AG04450 (cell line): ENCODE results near the gene CCDC69. TPM values are rescaled to one million over a fixed set of nuclear protein-coding genes. Genes with fewer than 3 reads are reported as not detected.

ENCODE experiments used
- CTCF ChIA-PET: fragments of 300-600, 350-600 bp; formaldehyde crosslinking; extraction: SDS; loops from one replicate; lab custom pipeline; 2022; ENCODE audit warnings: antibody characterized with exemption, inconsistent platforms; lab: Charles Lee
- POLR2A ChIA-PET: fragments of 350-600 bp; formaldehyde crosslinking; extraction: SDS; loops from one replicate; lab custom pipeline; 2021; ENCODE audit warnings: antibody characterized with exemption, inconsistent platforms; lab: Yijun Ruan, JAX
- DNase-seq: peaks from one replicate; pipeline ENCODE4 v3.0.0-alpha.2; 2011; ENCODE audit warnings: low read depth, low spot score
- H3K27ac ChIP-seq: one replicate; pipeline ENCODE4 v1.5.1; 2012; ENCODE audit warnings: low read depth, low read length, control low read depth
- H3K27me3 ChIP-seq: one replicate; pipeline ENCODE4 v1.6.0; 2012; ENCODE audit warnings: low read length; ENCODE audit not compliant: control insufficient read depth, insufficient read depth
- H3K4me3 ChIP-seq: 2 replicates; pipeline ENCODE4 v1.5.1; 2011; ENCODE audit warnings: mild to moderate bottlenecking, low read depth, low read length, control low read depth
- H3K9me3 ChIP-seq: 2 replicates; pipeline ENCODE4 v1.5.1; 2012; ENCODE audit warnings: low read length; ENCODE audit not compliant: control insufficient read depth, insufficient read depth
- polyA plus RNA-seq: library from polyadenylated mRNA; depleted of rRNA; stranded (reverse); fragments of >200 nt; gene quantifications from 2 replicates; pipeline ENCODE4 v1.2.3, GENCODE V29; 2011
- TF ChIP-seq, protein P1 (sequence below): IDR thresholded peaks from 2 replicates; pipeline ENCODE4 v1.5.1; 2011; ENCODE audit warnings: low read depth, low read length, control low read depth, inconsistent platforms

The CCDC69 gene
- polyA plus RNA-seq, 1 experiment = 1.9 TPM

DNA sequence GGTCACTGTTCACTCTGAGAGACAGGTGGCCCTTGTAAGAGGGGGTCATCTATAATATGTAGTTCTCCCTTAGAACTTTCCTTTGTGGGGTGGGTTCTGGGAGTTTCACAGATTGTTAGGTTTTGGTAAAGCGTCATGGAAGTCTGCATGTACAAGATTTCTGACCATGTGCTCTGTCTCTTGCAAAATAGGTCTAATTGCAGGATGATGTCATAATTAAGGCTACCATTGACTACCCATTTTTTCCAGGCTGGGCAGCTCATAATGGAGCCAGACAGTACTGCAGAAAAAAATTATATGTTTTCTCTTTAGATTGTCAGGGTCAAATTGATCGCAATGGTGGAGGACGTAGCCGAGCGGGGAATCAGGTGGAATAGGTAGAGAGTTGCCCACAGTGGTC is 25.4 kb upstream of the CCDC69 start:
- TF ChIP-seq, protein P1, sequence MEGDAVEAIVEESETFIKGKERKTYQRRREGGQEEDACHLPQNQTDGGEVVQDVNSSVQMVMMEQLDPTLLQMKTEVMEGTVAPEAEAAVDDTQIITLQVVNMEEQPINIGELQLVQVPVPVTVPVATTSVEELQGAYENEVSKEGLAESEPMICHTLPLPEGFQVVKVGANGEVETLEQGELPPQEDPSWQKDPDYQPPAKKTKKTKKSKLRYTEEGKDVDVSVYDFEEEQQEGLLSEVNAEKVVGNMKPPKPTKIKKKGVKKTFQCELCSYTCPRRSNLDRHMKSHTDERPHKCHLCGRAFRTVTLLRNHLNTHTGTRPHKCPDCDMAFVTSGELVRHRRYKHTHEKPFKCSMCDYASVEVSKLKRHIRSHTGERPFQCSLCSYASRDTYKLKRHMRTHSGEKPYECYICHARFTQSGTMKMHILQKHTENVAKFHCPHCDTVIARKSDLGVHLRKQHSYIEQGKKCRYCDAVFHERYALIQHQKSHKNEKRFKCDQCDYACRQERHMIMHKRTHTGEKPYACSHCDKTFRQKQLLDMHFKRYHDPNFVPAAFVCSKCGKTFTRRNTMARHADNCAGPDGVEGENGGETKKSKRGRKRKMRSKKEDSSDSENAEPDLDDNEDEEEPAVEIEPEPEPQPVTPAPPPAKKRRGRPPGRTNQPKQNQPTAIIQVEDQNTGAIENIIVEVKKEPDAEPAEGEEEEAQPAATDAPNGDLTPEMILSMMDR = no peak
- ChIA-PET POLR2A (no interaction called here), CTCF (interaction anchor here (1.1 to 2.5 kb wide), 3 partner anchors 11 to 134 kb away, joined by 4 to 8 read pairs (median 4); no protein-coding TSS in a partner anchor)
- peaks cover 3% of the 10 kb centered on the region for H3K27me3 ChIP-seq
- no peaks in the 10 kb centered on the region for H3K9me3 ChIP-seq
- no peak overlapping the region for H3K4me3 ChIP-seq
- DNase-seq = no peak
- H3K27ac ChIP-seq = no peak overlapping the region

DNA sequence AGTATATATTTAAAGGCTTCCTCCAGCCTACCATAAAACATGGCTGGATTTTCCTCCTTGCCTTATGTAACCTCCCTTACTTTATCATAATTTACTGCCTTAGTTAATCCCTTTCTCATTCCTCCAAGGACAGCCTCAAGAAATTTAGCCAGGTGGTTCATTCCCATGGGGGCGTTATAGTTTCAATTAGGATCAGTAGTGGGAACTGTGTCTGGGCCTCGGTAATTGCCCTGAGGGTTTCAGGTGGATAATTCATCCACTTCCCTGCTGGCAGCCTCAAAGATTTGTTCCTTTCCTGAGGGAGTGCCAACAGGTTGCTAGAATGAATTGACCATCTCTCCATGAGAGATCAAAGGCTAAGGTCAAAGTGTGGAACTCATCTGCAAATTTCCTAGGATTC is 24.8 kb upstream of the CCDC69 start:
- H3K27me3 ChIP-seq = peaks cover 3% of the 10 kb centered on the region
- no peak for DNase-seq
- H3K4me3 ChIP-seq = no peak overlapping the region
- ChIA-PET CTCF (interaction anchor here (1.2 to 2.5 kb wide), 2 partner anchors 10 to 68 kb away, joined by 4 to 8 read pairs; no protein-coding TSS in a partner anchor), POLR2A (no interaction called here)
- TF ChIP-seq, protein P1 = no peak
- no peaks in the 10 kb centered on the region for H3K9me3 ChIP-seq
- H3K27ac ChIP-seq = no peak overlapping the region

DNA sequence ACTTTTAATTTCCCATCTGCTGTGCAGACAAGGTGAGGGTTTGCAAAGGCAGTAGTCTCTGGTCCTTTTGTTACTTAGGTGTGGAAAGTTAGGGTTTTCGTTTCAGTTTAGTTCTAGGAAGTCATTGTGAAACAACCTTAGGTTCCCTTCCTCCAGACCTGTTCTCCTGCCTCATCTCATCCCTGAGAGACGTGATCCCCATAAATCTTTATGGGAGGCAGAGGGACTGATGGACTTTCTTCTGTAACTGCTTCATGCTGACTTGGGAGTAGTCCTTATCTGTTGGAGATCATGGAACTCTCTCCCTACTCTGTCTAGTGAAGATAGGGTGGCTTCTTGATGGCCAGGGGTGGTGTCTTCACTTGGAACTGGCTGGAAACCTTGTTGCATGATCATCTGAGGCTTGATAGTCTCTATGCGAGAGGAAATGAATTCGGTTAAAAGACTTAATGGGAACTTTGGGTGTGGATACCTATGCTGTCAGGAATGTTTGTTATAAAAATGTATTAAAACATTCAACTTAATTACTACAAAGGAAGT is 21.9 kb upstream of the CCDC69 start:
- CTCF ChIA-PET = no interaction called here
- POLR2A ChIA-PET = no interaction called here
- TF ChIP-seq, protein P1 = no peak
- H3K4me3 ChIP-seq = no peak overlapping the region
- H3K27me3 ChIP-seq = peaks cover 6% of the 10 kb centered on the region
- no peaks in the 10 kb centered on the region for H3K9me3 ChIP-seq
- DNase-seq = no peak
- no peak overlapping the region for H3K27ac ChIP-seq

- Histone ChIP-seq H3K27me3 (peaks cover 9% of the 10 kb centered on the region), H3K4me3 (no peak overlapping the region), H3K27ac (no peak overlapping the region), H3K9me3 (no peaks in the 10 kb centered on the region)
- CTCF ChIA-PET = no interaction called here
- TF ChIP-seq, protein P1 = no peak
- no peak for DNase-seq
- POLR2A ChIA-PET = no interaction called here
These were observed 20.3 kb upstream of the CCDC69 start for GRCh38 chr5:151244206-151244605.

DNA sequence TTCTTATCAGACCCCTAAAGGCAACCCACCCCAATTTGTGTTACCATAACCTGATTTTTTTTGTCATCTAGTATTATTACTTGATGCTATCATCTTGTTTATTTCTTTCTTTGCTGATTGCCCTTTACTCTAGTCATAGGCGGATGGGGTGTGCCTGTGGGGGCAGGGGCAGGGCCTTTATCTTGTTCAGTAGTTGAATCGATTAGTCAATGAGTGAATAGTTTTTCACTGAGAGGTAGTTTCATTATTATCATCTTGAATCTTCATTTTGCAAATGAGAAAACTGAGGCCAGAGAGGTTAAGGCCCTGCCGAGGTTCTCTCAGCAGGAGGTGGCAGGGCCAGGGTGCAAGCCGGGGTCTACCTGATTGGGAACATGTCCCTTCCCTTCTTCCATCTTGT is 19.7 kb upstream of the CCDC69 start:
- DNase-seq = no peak
- TF ChIP-seq, protein P1 = no peak
- no peaks in the 10 kb centered on the region for H3K9me3 ChIP-seq
- peaks cover 10% of the 10 kb centered on the region for H3K27me3 ChIP-seq
- CTCF ChIA-PET = interaction anchor here (0.6 kb wide), 1 partner anchor 73 kb away, joined by 7 read pairs; no protein-coding TSS in a partner anchor
- POLR2A ChIA-PET = interaction anchor here (0.7 kb wide), 1 partner anchor 14 kb away, joined by 3 read pairs; no protein-coding TSS in a partner anchor
- no peak overlapping the region for H3K4me3 ChIP-seq
- no peak overlapping the region for H3K27ac ChIP-seq
